HepG2 (cell line): ENCODE results near the gene RRAS. TPM values are rescaled to one million over a fixed set of nuclear protein-coding genes. Genes with fewer than 3 reads are reported as not detected.

Experiments
- CENPX ChIP-seq: sonication (generic); formaldehyde crosslinking; IDR thresholded peaks from 2 replicates; pipeline ENCODE4 v1.9.0; 2021; ENCODE audit warnings: mild to moderate bottlenecking, missing genetic modification reagents, moderate library complexity
- DR1 ChIP-seq: sonication (generic); formaldehyde crosslinking; IDR thresholded peaks from 2 replicates; pipeline ENCODE4 v1.8.0; 2021; ENCODE audit warnings: mild to moderate bottlenecking, missing genetic modification reagents, inconsistent platforms
- KLF11 ChIP-seq: IDR thresholded peaks from 2 replicates; pipeline ENCODE4 v1.6.1; 2016; ENCODE audit warnings: missing compliant biosample characterization
- KLF12 ChIP-seq: sonication (generic); formaldehyde crosslinking; IDR thresholded peaks from 2 replicates; pipeline ENCODE4 v1.4.0; 2020; ENCODE audit warnings: missing genetic modification reagents, borderline replicate concordance
- MED1 ChIP-seq: sonication (generic); formaldehyde crosslinking; IDR thresholded peaks from 2 replicates; pipeline ENCODE4 v1.4.0; 2020; ENCODE audit warnings: missing genetic modification reagents
- NR2F1 ChIP-seq, 2 experiments: fragments of 450-650 bp in 1 of 2; formaldehyde crosslinking in 1 of 2; IDR thresholded peaks; 2 replicates each; pipeline versions ENCODE4 v1.5.0 to v1.6.1; 2016 to 2020; ENCODE audit warnings: mild to moderate bottlenecking in 1 of 2, missing compliant biosample characterization in 1 of 2, missing genetic modification reagents in 1 of 2, moderate library complexity in 1 of 2
- NR2F2 ChIP-seq: IDR thresholded peaks from 2 replicates; pipeline ENCODE4 v1.6.1; 2012; ENCODE audit warnings: low read depth, inconsistent platforms, borderline replicate concordance
- SAP130 ChIP-seq: IDR thresholded peaks from 2 replicates; pipeline ENCODE4 v1.6.1; 2016; ENCODE audit warnings: low read depth
- SIX4 ChIP-seq: sonication (generic); formaldehyde crosslinking; IDR thresholded peaks from 2 replicates; pipeline ENCODE4 v1.4.0; 2020; ENCODE audit warnings: missing genetic modification reagents
- SNRNP70 ChIP-seq: fragments of 200-400 bp; formaldehyde crosslinking; IDR thresholded peaks from 2 replicates; pipeline ENCODE4 v1.6.1; 2017; ENCODE audit warnings: mild to moderate bottlenecking, low read depth, low read length, moderate library complexity
- SYNCRIP ChIP-seq: fragments of 200-400 bp; formaldehyde crosslinking; IDR thresholded peaks from 2 replicates; pipeline ENCODE4 v1.6.1; 2018; ENCODE audit warnings: mild to moderate bottlenecking, low read depth, low read length; ENCODE audit not compliant: insufficient read depth
- TBL1XR1 ChIP-seq: fragments of 150-350 bp; IDR thresholded peaks from 2 replicates; pipeline ENCODE4 v1.6.1; 2014; ENCODE audit warnings: borderline replicate concordance, low read length; ENCODE audit not compliant: partially characterized antibody
- TEAD2 ChIP-seq: sonication (generic); formaldehyde crosslinking; IDR thresholded peaks from 2 replicates; pipeline ENCODE4 v1.9.0; 2021; ENCODE audit warnings: missing genetic modification reagents
- ZNF558 ChIP-seq: sonication (generic); formaldehyde crosslinking; IDR thresholded peaks from 2 replicates; pipeline ENCODE4 v1.9.0; 2022; ENCODE audit warnings: mild to moderate bottlenecking, missing genetic modification reagents, borderline replicate concordance
- ZNF782 ChIP-seq: sonication (generic); formaldehyde crosslinking; IDR thresholded peaks from 2 replicates; pipeline ENCODE4 v1.4.0; 2020; ENCODE audit warnings: missing genetic modification reagents, mild to moderate bottlenecking, borderline replicate concordance
- ZNF792 ChIP-seq: IDR thresholded peaks from 2 replicates; pipeline ENCODE4 v1.6.1; 2016
- polyA plus RNA-seq, 8 experiments: library from polyadenylated mRNA; depleted of rRNA in 3 of 8; stranded (reverse) in 7 of 8; unstranded in 1 of 8; fragments of >200 nt; fragmentation: Illumina TruSeq in 4 of 8; extraction: Trizol in 4 of 8; gene quantifications; 2 replicates each; pipeline versions ENCODE4 v1.2.1 to v1.2.3, GENCODE V29; 2011 to 2016; ENCODE audit warnings: low read depth in 4 of 8, missing spikeins in 1 of 8, mixed read lengths in 1 of 8; ENCODE audit not compliant: insufficient read depth in 1 of 8
- total RNA-seq, 5 experiments: library from RNA; depleted of rRNA; stranded (reverse); fragments of >200 nt; fragmentation: Illumina TruSeq; extraction: Trizol; gene quantifications; 2 replicates each; pipeline ENCODE4 v1.2.3, GENCODE V29; 2016; ENCODE audit warnings: low read depth in 1 of 5
- TF ChIP-seq, protein P1 (sequence below): sonication (generic); formaldehyde crosslinking; IDR thresholded peaks from 2 replicates; pipeline ENCODE4 v1.5.0; 2020; ENCODE audit warnings: missing genetic modification reagents, mild to moderate bottlenecking, borderline replicate concordance
- TF ChIP-seq, protein P2 (sequence below): IDR thresholded peaks from 2 replicates; pipeline ENCODE4 v1.6.1; 2012; ENCODE audit warnings: low read depth, low read length, improper control_type of control experiment
- TF ChIP-seq, protein P3 (sequence below): IDR thresholded peaks from 2 replicates; pipeline ENCODE4 v1.6.1; 2016; ENCODE audit warnings: missing compliant biosample characterization, missing genetic modification reagents, borderline replicate concordance
- TF ChIP-seq, protein P4 (sequence below): IDR thresholded peaks from 2 replicates; pipeline ENCODE4 v1.6.1; 2016; ENCODE audit warnings: control low read depth
- TF ChIP-seq, protein P5 (sequence below): sonication (generic); formaldehyde crosslinking; IDR thresholded peaks from 2 replicates; pipeline ENCODE4 v1.4.0; 2020; ENCODE audit warnings: low read depth, mild to moderate bottlenecking, missing genetic modification reagents

Gene RRAS
- total and polyA plus RNA-seq, 2 of the 13 experiments (the other 11 are each of a cell fraction or from before 2014, with no cell fraction given) = 1.5 to 12.0 TPM

DNA sequence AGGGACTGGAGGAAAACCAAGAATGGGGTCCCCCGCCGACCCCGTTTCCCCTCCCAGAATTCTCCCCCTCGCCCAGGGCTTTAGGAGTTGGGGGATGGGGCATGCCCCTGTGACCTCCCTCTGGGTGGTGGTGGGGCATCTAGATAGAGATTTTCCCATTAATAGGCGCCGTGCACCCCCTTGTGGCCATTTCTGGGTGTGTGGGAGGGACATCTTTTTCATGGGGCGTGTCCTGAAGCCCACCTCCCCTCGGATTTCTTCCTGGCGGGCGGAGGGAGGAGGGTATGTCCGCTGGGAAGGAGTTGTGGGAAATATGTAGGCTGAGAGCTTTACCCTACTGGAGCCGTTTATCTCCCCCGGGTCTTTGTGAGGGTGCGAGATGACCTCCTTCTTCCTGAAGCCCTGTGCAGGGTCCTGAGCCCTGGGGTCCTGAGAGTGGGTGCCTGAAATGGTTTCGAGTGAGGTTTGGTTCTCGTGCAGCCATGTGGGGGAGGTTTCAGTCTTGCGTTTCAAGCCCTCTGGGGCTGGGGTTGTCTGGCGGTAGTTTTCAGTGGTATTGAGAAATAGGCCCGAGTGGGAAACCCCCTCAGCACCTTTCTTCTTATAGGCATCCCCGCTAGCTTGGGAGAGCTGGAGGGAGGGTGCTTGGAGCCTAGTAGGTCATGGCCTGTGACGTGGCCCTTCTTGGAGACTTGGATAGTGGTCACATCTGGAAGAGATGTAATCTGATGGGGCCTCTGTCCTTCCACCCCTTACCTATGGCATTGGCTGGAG is 38.1 kb upstream of the RRAS start (continued):
- TF ChIP-seq, protein P1, sequence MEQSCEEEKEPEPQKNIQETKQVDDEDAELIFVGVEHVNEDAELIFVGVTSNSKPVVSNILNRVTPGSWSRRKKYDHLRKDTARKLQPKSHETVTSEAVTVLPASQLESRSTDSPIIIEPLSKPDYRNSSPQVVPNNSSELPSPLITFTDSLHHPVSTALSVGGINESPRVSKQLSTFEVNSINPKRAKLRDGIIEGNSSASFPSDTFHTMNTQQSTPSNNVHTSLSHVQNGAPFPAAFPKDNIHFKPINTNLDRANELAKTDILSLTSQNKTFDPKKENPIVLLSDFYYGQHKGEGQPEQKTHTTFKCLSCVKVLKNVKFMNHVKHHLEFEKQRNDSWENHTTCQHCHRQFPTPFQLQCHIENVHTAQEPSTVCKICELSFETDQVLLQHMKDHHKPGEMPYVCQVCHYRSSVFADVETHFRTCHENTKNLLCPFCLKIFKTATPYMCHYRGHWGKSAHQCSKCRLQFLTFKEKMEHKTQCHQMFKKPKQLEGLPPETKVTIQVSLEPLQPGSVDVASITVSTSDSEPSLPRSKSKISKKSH (CRISPR knock-in tag) = no peak
- no peak for TF ChIP-seq ZNF558 (CRISPR knock-in tag)
- TF ChIP-seq, protein P2, sequence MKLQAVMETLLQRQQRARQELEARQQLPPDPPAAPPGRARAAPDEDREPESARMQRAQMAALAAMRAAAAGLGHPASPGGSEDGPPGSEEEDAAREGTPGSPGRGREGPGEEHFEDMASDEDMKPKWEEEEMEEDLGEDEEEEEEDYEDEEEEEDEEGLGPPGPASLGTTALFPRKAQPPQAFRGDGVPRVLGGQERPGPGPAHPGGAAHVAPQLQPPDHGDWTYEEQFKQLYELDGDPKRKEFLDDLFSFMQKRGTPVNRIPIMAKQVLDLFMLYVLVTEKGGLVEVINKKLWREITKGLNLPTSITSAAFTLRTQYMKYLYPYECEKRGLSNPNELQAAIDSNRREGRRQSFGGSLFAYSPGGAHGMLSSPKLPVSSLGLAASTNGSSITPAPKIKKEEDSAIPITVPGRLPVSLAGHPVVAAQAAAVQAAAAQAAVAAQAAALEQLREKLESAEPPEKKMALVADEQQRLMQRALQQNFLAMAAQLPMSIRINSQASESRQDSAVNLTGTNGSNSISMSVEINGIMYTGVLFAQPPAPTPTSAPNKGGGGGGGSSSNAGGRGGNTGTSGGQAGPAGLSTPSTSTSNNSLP = 0 out of 2 replicates have a peak, but pooled peaks have one; percentile 41
- 0 out of 2 replicates have a peak, but pooled peaks have one; percentile 30 for TF ChIP-seq NR2F2
- TF ChIP-seq, protein P3, sequence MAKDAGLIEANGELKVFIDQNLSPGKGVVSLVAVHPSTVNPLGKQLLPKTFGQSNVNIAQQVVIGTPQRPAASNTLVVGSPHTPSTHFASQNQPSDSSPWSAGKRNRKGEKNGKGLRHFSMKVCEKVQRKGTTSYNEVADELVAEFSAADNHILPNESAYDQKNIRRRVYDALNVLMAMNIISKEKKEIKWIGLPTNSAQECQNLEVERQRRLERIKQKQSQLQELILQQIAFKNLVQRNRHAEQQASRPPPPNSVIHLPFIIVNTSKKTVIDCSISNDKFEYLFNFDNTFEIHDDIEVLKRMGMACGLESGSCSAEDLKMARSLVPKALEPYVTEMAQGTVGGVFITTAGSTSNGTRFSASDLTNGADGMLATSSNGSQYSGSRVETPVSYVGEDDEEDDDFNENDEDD (CRISPR knock-in tag) = no peak
- no peak for TF ChIP-seq KLF12 (CRISPR knock-in tag)
- TF ChIP-seq ZNF782 (CRISPR knock-in tag) = no peak
- TF ChIP-seq SIX4 = no peak
- TF ChIP-seq, protein P4, sequence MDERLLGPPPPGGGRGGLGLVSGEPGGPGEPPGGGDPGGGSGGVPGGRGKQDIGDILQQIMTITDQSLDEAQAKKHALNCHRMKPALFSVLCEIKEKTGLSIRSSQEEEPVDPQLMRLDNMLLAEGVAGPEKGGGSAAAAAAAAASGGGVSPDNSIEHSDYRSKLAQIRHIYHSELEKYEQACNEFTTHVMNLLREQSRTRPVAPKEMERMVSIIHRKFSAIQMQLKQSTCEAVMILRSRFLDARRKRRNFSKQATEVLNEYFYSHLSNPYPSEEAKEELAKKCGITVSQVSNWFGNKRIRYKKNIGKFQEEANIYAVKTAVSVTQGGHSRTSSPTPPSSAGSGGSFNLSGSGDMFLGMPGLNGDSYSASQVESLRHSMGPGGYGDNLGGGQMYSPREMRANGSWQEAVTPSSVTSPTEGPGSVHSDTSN (CRISPR knock-in tag) = 0 out of 2 replicates have a peak, but pooled peaks have one; percentile 4
- TF ChIP-seq DR1 (CRISPR knock-in tag) = no peak
- TF ChIP-seq ZNF792 = no peak
- TF ChIP-seq NR2F1 (CRISPR knock-in tag; IDR thresholded peaks at IDR 0.05) = peak in 1 of 2 experiments; percentile 73; a peak in 2 of 4 replicates
- TF ChIP-seq SYNCRIP = no peak
- no peak for TF ChIP-seq TBL1XR1
- TF ChIP-seq, protein P5, sequence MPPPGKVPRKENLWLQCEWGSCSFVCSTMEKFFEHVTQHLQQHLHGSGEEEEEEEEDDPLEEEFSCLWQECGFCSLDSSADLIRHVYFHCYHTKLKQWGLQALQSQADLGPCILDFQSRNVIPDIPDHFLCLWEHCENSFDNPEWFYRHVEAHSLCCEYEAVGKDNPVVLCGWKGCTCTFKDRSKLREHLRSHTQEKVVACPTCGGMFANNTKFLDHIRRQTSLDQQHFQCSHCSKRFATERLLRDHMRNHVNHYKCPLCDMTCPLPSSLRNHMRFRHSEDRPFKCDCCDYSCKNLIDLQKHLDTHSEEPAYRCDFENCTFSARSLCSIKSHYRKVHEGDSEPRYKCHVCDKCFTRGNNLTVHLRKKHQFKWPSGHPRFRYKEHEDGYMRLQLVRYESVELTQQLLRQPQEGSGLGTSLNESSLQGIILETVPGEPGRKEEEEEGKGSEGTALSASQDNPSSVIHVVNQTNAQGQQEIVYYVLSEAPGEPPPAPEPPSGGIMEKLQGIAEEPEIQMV (CRISPR knock-in tag) = no peak
- TF ChIP-seq CENPX (CRISPR knock-in tag) = no peak
- TF ChIP-seq KLF11 (CRISPR knock-in tag) = no peak
- TF ChIP-seq MED1 (CRISPR knock-in tag) = no peak
- no peak for TF ChIP-seq SNRNP70
- no peak for TF ChIP-seq TEAD2
- peak; percentile 8; the same call in 1 of the 2 replicates for TF ChIP-seq SAP130
